SW480 (cell line): Measurements from ENCODE around the gene CSH2.
A peak's percentile ranks its signal among the peaks of the same experiment; 100 is the strongest.
"Not testable (repeated sequence)": the region's sequence is repeated elsewhere in the genome, so short reads cannot be mapped to it uniquely, and the experiment has no call there.

Experiments
- DNase-seq: peaks from one replicate; pipeline ENCODE4 v3.0.0-alpha.2; 2016; ENCODE audit warnings: low spot score

Gene CSH2

DNA sequence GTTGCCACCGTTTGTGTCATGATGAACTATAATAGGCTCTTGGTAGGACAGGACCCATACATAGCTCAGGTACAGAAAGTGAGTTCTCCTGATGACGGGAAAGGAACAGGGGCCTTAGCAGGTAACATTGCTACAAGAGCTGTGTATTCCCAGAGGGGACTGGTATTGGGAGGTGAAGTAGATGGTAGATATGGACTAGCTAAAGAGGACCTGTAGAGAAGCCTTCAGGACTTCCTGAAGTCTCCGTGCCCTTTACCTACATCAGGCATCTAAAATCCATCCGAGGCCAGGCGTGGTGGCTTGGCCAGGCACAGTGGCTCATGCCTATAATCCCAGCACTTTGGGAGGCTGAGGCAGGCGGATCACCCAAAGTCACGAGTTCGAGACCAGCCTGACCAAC, 18.3 kb downstream of the CSH2 start:
- DNase-seq, result no peak

GRCh38 chr17:63854709-63855108, 18.8 kb downstream of the CSH2 start:
- no peak for DNase-seq

DNA sequence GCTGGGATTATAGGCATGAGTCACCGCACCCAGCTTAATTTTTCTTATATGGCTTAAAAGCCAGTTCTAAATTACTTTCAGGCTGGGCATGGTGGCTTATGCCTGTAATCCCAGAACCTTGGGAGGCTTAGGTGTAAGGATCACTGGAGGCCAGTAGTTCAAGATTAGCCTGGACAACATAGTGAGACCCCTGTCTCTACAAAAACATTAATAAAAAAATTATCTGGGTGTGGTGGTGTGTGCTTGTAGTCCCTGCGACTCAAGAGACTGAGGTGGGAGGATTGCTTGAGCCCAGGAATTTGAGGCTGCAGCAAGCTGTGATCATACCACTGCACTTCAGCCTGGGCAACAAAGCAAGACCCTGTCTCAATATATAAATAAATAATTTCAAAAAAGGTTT, 20.2 kb downstream of the CSH2 start:
- DNase-seq, result no peak

DNA sequence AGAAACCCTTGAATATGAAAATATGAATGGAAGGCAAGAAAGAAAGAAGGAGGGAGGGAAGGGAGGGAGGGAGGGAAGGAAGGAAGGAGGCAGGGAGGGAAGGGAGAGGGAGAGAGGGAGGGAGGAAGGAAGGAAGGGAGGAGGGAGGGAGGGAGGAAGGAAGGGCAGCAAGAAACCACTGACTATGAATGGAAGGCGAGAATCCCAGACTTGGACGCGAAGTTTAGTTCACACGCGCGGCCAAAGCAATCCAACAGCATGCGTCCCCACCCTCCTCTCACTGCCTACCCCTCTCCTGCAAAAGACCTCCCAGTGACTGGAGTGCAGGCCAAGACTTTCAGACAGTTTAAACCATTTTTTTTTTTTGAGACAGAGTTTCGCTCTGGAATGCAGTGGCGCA, 23.1 kb downstream of the CSH2 start:
- DNase-seq, result no peak

- DNase-seq, result peak; percentile 95
Observed at GRCh38 chr17:63848834-63849689, 24.4 kb downstream of the CSH2 start.

- DNase-seq, result no peak
Observed at GRCh38 chr17:63847525-63848249, 25.8 kb downstream of the CSH2 start.

DNA sequence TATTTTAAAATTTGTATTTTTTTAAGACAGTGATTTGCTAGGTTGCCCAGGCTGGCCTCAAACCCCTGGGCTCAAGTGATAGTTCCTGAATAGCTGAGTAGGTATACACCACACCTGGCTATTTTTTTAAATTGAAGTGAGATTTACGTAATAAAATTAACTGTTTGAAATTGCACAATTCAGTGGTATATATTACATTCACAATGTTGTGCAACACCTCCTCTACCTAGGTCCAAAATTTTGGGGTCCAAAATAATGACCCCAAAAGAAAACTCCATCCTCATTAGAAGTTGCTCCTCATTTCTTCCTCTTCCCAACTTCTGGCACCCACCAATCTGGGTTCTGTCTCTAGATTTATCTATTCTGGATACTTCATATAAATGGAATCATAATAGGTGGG, 28.0 kb downstream of the CSH2 start:
- no peak for DNase-seq

DNA sequence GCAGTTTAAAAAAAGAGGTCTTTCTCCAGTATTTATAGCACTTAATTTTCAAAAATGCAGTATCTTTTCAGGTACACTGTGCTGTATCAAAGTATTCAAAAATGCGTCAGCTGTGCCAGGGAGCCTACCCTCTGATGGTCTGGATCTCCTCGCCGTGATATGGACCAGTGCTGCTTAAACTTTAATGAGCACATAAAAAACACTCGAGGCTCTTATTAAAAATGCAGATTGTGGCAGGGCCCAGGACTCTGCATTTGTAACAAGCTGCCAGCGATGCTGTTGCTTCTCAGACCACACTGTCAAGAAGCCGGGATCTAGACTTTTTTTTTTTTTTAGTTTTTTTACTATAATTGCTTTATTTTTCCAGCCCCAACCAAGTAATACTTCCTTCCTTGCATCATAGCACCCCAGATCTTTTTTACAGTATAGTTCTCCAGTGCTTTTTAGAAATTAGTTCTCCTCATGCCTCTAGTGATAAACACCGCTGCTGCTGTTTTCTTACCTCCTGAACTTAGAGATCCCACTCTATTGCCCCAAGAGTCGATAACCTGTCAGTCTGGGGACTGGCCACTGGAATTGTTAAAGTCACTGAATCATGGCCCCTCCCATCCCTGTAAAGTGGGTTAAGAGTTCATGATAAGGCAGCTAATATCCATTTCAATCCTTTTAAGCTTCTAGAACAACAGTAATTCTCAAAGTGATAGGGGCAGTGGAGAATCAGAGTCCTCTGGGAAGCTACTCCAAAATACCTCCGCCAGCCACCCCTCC, 29.4 kb downstream of the CSH2 start:
- no peak for DNase-seq

DNA sequence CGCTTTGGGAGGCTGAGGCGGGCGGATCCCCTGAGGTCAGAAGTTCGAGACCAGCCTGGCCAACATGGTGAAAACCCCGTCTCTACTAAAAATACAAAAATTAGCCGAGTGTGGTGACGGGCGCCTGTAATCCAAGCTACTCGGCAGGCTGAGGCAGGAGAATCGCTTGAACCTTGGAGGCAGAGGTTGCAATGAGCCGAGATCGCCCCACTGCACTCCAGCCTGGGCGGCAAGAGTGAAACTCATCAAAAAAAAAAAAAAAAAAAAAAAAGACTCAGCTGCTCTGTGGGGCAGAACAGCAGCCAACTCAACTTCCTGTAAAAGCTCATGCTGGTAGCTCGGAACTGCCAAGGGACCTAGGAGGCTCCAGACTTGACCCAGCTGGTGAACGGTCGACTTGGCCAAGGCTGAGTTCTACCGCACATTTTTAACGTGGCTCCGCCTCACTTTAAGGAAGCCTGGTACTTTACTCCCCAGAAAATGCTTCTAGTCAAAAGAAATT, 30.0 kb downstream of the CSH2 start:
- not testable (repeated sequence) for DNase-seq

GRCh38 chr17:63842540-63843386, 30.7 kb downstream of the CSH2 start, which contains the start of gene SMARCD2:
Gene SMARCD2, minus strand, starts transcription at chr17:63842685. Its CDS starts 11 bp downstream, at chr17:63842674.
- peak; percentile 98 for DNase-seq

DNA sequence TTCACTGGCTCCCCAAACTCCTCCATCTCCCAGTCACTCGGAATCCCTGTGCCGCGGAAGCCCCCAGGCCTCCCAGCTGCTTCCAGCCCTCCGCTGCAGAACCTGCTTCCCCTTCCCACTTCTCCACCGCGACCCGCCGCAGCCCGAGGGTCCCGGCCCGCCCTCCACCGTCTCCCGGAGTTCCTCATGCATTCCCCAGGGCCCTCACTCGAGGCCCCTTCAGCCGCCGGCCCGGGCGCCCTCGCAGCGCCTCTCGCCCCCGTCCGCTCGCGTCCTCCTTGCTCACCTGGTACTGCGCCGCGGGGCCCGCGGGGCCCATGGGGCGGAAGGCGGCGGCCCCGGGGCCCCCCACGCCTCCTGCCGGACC, 31.3 kb downstream of the CSH2 start:
- DNase-seq, result no peak

DNA sequence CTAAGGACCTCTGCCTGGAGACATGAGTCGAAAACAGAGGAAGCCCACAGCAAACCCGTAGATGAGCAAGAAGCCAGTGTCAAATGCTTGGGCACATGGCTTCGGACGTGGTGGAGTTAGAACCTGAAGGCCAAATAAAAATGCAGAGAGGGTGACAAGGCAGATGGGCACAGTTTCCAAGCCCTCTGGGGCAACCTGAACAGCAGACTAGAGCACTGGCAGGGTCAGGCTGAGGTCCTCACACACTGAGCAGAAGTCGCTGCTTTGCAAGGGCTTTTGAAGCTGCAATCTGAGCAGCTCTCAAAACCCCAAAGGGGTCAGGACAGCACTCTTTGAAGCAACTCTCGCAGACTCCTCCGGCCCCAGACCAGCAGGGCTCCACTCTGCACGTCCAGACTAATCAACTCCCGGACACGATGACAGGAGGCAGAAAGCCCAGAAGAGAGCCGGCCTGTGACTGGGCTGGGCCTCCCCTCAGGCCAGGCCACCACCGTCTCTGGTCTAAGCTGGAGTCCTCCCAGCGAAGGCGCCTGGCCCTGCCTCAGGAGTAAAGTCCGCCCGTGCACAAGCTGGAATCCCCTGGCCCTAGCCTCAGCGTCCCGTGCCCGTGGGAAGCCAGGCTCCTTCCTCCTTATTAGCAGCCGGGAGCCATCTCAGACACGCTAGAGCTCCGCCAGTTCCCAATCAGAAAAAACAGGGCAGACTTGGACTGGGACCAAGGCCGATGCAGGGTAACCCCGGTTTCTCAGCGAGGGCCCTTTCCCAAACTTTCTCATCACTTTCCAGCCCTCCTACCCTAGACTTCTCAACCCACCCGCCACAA, 31.9 kb downstream of the CSH2 start:
- peak; percentile 23 for DNase-seq

GRCh38 chr17:63840591-63841349, 32.7 kb downstream of the CSH2 start:
- no peak for DNase-seq

- DNase-seq, result no peak
Observed at GRCh38 chr17:63838631-63839171, 34.8 kb downstream of the CSH2 start.

- DNase-seq, result no peak
Observed at GRCh38 chr17:63837962-63838600, 35.4 kb downstream of the CSH2 start.

GRCh38 chr17:63837480-63837879, 36.0 kb downstream of the CSH2 start:
- no peak for DNase-seq

GRCh38 chr17:63836811-63837210, 36.7 kb downstream of the CSH2 start:
- no peak for DNase-seq

DNA sequence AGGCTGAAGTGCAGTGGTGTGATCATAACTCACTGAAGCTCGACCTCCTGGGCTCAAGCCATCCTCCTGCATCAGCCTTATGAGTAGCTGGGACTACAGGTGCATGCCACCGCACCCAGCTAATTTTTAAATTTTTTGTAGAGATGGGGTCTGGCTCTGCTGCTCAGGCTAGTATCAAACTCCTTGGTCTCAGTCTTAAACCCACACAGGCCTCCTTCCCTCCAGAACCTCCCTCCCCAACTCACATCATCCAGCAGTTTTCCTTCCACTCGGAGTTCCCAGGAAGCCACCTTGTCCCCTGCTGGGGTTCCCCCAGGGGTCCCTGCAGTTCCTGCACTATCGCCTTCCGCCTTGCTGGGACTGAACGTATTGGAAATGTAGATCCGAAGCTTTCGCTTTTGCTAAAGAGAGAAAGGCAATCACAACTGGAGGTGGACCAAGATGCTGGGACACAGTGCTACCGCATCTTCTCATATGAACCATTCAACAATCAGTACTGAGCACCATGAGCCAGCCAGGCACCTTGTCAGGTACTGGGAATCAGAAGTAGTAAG, 38.2 kb downstream of the CSH2 start:
- DNase-seq, result no peak
